ENCODE measurements around the gene BANP. TPM values are rescaled to one million over a fixed set of nuclear protein-coding genes. Genes with fewer than 3 reads are reported as not detected.
"Not testable (repeated sequence)": the region's sequence is repeated elsewhere in the genome, so short reads cannot be mapped to it uniquely, and the experiment has no call there.

BANP gene
- total RNA-seq, 1 donor from 2014 or later, result 40.8 TPM

- H3K27me3 Mint-ChIP-seq (ENCODE audit: low read depth), result no peaks in the 10 kb centered on the region
- H3K4me3 Mint-ChIP-seq (ENCODE audit: low read depth), result no peak overlapping the region
- no peak overlapping the region for H3K27ac Mint-ChIP-seq
- intact Hi-C loops (cut with micrococcal nuclease), result no loop called here
- no peak for DNase-seq (ENCODE audit: low spot score)
- peaks cover 10% of the 10 kb centered on the region for H3K36me3 Mint-ChIP-seq (ENCODE audit: low read depth)
- H3K4me1 Mint-ChIP-seq (ENCODE audit: low read depth), result peaks cover 10% of the 10 kb centered on the region
- H3K9me3 Mint-ChIP-seq, result no peaks in the 10 kb centered on the region
Measured at GRCh38 chr16:88022076-88023042, 71.1 kb downstream of the BANP start.

GRCh38 chr16:88023366-88023765, 72.1 kb downstream of the BANP start:
- peaks cover 10% of the 10 kb centered on the region for H3K4me1 Mint-ChIP-seq (ENCODE audit: low read depth)
- no peaks in the 10 kb centered on the region for H3K27me3 Mint-ChIP-seq (ENCODE audit: low read depth)
- no peak overlapping the region for H3K4me3 Mint-ChIP-seq (ENCODE audit: low read depth)
- intact Hi-C loops (cut with micrococcal nuclease), result no loop called here
- no peaks in the 10 kb centered on the region for H3K9me3 Mint-ChIP-seq
- H3K36me3 Mint-ChIP-seq (ENCODE audit: low read depth), result peaks cover 13% of the 10 kb centered on the region
- DNase-seq (ENCODE audit: low spot score), result no peak
- no peak overlapping the region for H3K27ac Mint-ChIP-seq

GRCh38 chr16:88023786-88024185, 72.6 kb downstream of the BANP start:
- intact Hi-C loops (cut with micrococcal nuclease), result no loop called here
- no peaks in the 10 kb centered on the region for H3K27me3 Mint-ChIP-seq (ENCODE audit: low read depth)
- H3K4me1 Mint-ChIP-seq (ENCODE audit: low read depth), result peaks cover 10% of the 10 kb centered on the region
- DNase-seq (ENCODE audit: low spot score), result no peak
- no peak overlapping the region for H3K4me3 Mint-ChIP-seq (ENCODE audit: low read depth)
- H3K9me3 Mint-ChIP-seq, result no peaks in the 10 kb centered on the region
- H3K36me3 Mint-ChIP-seq (ENCODE audit: low read depth), result peaks cover 13% of the 10 kb centered on the region
- no peak overlapping the region for H3K27ac Mint-ChIP-seq

GRCh38 chr16:88024491-88025085, 73.4 kb downstream of the BANP start:
- H3K9me3 Mint-ChIP-seq; intact Hi-C loops (cut with micrococcal nuclease); H3K4me3 Mint-ChIP-seq (ENCODE audit: low read depth); H3K27ac Mint-ChIP-seq; DNase-seq (ENCODE audit: low spot score); H3K4me1 Mint-ChIP-seq (ENCODE audit: low read depth); H3K27me3 Mint-ChIP-seq (ENCODE audit: low read depth): not testable (repeated sequence)
- H3K36me3 Mint-ChIP-seq (ENCODE audit: low read depth), result peaks cover 13% of the 10 kb centered on the region

GRCh38 chr16:88025086-88025492, 73.9 kb downstream of the BANP start:
- H3K36me3 Mint-ChIP-seq (ENCODE audit: low read depth), result peaks cover 13% of the 10 kb centered on the region
- H3K27ac Mint-ChIP-seq; H3K27me3 Mint-ChIP-seq (ENCODE audit: low read depth); H3K4me1 Mint-ChIP-seq (ENCODE audit: low read depth); H3K4me3 Mint-ChIP-seq (ENCODE audit: low read depth); DNase-seq (ENCODE audit: low spot score); intact Hi-C loops (cut with micrococcal nuclease); H3K9me3 Mint-ChIP-seq: not testable (repeated sequence)

- H3K4me3 Mint-ChIP-seq (ENCODE audit: low read depth); H3K27me3 Mint-ChIP-seq (ENCODE audit: low read depth); intact Hi-C loops (cut with micrococcal nuclease); H3K9me3 Mint-ChIP-seq; DNase-seq (ENCODE audit: low spot score); H3K4me1 Mint-ChIP-seq (ENCODE audit: low read depth): not testable (repeated sequence)
- peaks cover 13% of the 10 kb centered on the region for H3K36me3 Mint-ChIP-seq (ENCODE audit: low read depth)
- H3K27ac Mint-ChIP-seq, result peak overlapping the region; percentile 15
Measured at GRCh38 chr16:88025828-88026555, 74.8 kb downstream of the BANP start.

GRCh38 chr16:88026964-88027938, 76.0 kb downstream of the BANP start:
- H3K9me3 Mint-ChIP-seq, result no peaks in the 10 kb centered on the region
- H3K36me3 Mint-ChIP-seq (ENCODE audit: low read depth), result peaks cover 12% of the 10 kb centered on the region
- H3K4me1 Mint-ChIP-seq (ENCODE audit: low read depth), result peaks cover 10% of the 10 kb centered on the region

GRCh38 chr16:88028177-88028930, 77.1 kb downstream of the BANP start:
- H3K27ac Mint-ChIP-seq; DNase-seq (ENCODE audit: low spot score); H3K4me1 Mint-ChIP-seq (ENCODE audit: low read depth); H3K9me3 Mint-ChIP-seq; intact Hi-C loops (cut with micrococcal nuclease); H3K27me3 Mint-ChIP-seq (ENCODE audit: low read depth); H3K4me3 Mint-ChIP-seq (ENCODE audit: low read depth): not testable (repeated sequence)
- H3K36me3 Mint-ChIP-seq (ENCODE audit: low read depth), result peaks cover 11% of the 10 kb centered on the region

More at GRCh38 chr16:88026964-88027938, 76.0 kb downstream of the BANP start:
- no peak overlapping the region for H3K4me3 Mint-ChIP-seq (ENCODE audit: low read depth)
- no peak overlapping the region for H3K27ac Mint-ChIP-seq
- no peaks in the 10 kb centered on the region for H3K27me3 Mint-ChIP-seq (ENCODE audit: low read depth)
- DNase-seq (ENCODE audit: low spot score), result no peak
- intact Hi-C loops (cut with micrococcal nuclease), result no loop called here

GRCh38 chr16:88030498-88030897, 79.3 kb downstream of the BANP start:
- Mint-ChIP-seq H3K4me1 (ENCODE audit: low read depth) (peaks cover 3% of the 10 kb centered on the region), H3K9me3 (no peaks in the 10 kb centered on the region), H3K4me3 (ENCODE audit: low read depth) (no peak overlapping the region), H3K27me3 (ENCODE audit: low read depth) (no peaks in the 10 kb centered on the region), H3K27ac (no peak overlapping the region), H3K36me3 (ENCODE audit: low read depth) (peaks cover 17% of the 10 kb centered on the region)
- intact Hi-C loops (cut with micrococcal nuclease), result no loop called here
- no peak for DNase-seq (ENCODE audit: low spot score)

GRCh38 chr16:88030961-88031360, 79.7 kb downstream of the BANP start:
- H3K27ac Mint-ChIP-seq; intact Hi-C loops (cut with micrococcal nuclease); H3K27me3 Mint-ChIP-seq (ENCODE audit: low read depth); H3K4me1 Mint-ChIP-seq (ENCODE audit: low read depth); H3K9me3 Mint-ChIP-seq; H3K4me3 Mint-ChIP-seq (ENCODE audit: low read depth); DNase-seq (ENCODE audit: low spot score): not testable (repeated sequence)
- H3K36me3 Mint-ChIP-seq (ENCODE audit: low read depth), result peaks cover 21% of the 10 kb centered on the region

- H3K27me3 Mint-ChIP-seq (ENCODE audit: low read depth); H3K4me1 Mint-ChIP-seq (ENCODE audit: low read depth); H3K4me3 Mint-ChIP-seq (ENCODE audit: low read depth); intact Hi-C loops (cut with micrococcal nuclease); H3K9me3 Mint-ChIP-seq; H3K27ac Mint-ChIP-seq; DNase-seq (ENCODE audit: low spot score): not testable (repeated sequence)
- H3K36me3 Mint-ChIP-seq (ENCODE audit: low read depth), result peaks cover 11% of the 10 kb centered on the region
Measured at GRCh38 chr16:88033003-88033740, 81.9 kb downstream of the BANP start.
